IMR-90 (cell line): Measurements from ENCODE around the gene FBXW10B. TPM values are rescaled to one million over a fixed set of nuclear protein-coding genes. Genes with fewer than 3 reads are reported as not detected.

Source experiments
- ATAC-seq: fragments of 200-7000 bp; cut with Tn5 transposase; 2 replicates; pipeline ENCODE4 v1.9.1; 2020; ENCODE audit warnings: low read depth, mild to moderate bottlenecking, moderate library complexity
- BruUV-seq: library from RNA; stranded (reverse); fragments of 400-500 nt; replicated peaks from 2 replicates; lab custom pipeline; 2021; lab: Mats Ljungman, UMichigan
- CTCF ChIA-PET: fragments of 300-600 bp; formaldehyde crosslinking; extraction: SDS; loops from one replicate; lab custom pipeline; 2021; ENCODE audit warnings: antibody characterized with exemption; lab: Yijun Ruan, JAX
- POLR2A ChIA-PET: fragments of 300-600 bp; sonication (Branson Sonifier 250); formaldehyde crosslinking; loops from one replicate; lab custom pipeline; 2022; ENCODE audit warnings: antibody characterized with exemption; ENCODE audit not compliant: unreplicated experiment; lab: Charles Lee
- DNase-seq: peaks from one replicate; pipeline ENCODE4 v3.0.0; 2013
- H2AFZ ChIP-seq: replicated peaks from 2 replicates; pipeline ENCODE3; 2013; ENCODE audit warnings: low read length, mild to moderate bottlenecking; ENCODE audit not compliant: poor library complexity
- H2AK5ac ChIP-seq: 2 replicates; pipeline ENCODE4 v1.6.1; 2013; ENCODE audit warnings: low read depth, low read length, inconsistent platforms
- H2AK9ac ChIP-seq: replicated peaks from 2 replicates; pipeline ENCODE3; 2013; ENCODE audit warnings: mild to moderate bottlenecking, low read depth, low read length, moderate library complexity; ENCODE audit not compliant: poor library complexity
- H2BK120ac ChIP-seq: 2 replicates; pipeline ENCODE4 v1.6.1; 2013; ENCODE audit warnings: low read depth, low read length, inconsistent platforms
- H2BK15ac ChIP-seq: 3 replicates; pipeline ENCODE4 v1.6.1; 2013; ENCODE audit warnings: low read depth, low read length, inconsistent platforms
- H2BK20ac ChIP-seq: 2 replicates; pipeline ENCODE4 v1.6.1; 2013; ENCODE audit warnings: low read depth, mild to moderate bottlenecking, inconsistent platforms, low read length, moderate library complexity
- H2BK5ac ChIP-seq: 2 replicates; pipeline ENCODE4 v1.6.1; 2013; ENCODE audit warnings: mild to moderate bottlenecking, low read depth, low read length, inconsistent platforms; ENCODE audit not compliant: poor library complexity, severe bottlenecking
- H3K14ac ChIP-seq: replicated peaks from 2 replicates; pipeline ENCODE4 v1.6.1; 2013; ENCODE audit warnings: low read depth, low read length, inconsistent platforms
- H3K18ac ChIP-seq: 2 replicates; pipeline ENCODE4 v1.6.1; 2013; ENCODE audit warnings: low read depth, low read length, control low read depth
- H3K23ac ChIP-seq: 2 replicates; pipeline ENCODE4 v1.6.1; 2013; ENCODE audit warnings: low read depth, low read length, inconsistent platforms
- H3K27ac ChIP-seq: 2 replicates; pipeline ENCODE4 v1.5.1; 2013; ENCODE audit warnings: mild to moderate bottlenecking, control low read depth, low read length; ENCODE audit not compliant: insufficient read depth
- H3K27me3 ChIP-seq: 2 replicates; pipeline ENCODE4 v1.6.1; 2013; ENCODE audit warnings: low read length; ENCODE audit not compliant: control insufficient read depth, insufficient read depth
- H3K36me3 ChIP-seq: 2 replicates; pipeline ENCODE4 v1.6.1; 2013; ENCODE audit warnings: low read length, mixed read lengths; ENCODE audit not compliant: control insufficient read depth, insufficient read depth
- H3K4ac ChIP-seq: 2 replicates; pipeline ENCODE4 v1.6.1; 2013; ENCODE audit warnings: low read depth, low read length, inconsistent platforms
- H3K4me1 ChIP-seq: 2 replicates; pipeline ENCODE4 v1.6.1; 2013; ENCODE audit warnings: low read length, mixed read lengths; ENCODE audit not compliant: control insufficient read depth, insufficient read depth
- H3K4me2 ChIP-seq: 2 replicates; pipeline ENCODE4 v1.6.1; 2013; ENCODE audit warnings: low read depth, mild to moderate bottlenecking, control low read depth, low read length, moderate library complexity
- H3K4me3 ChIP-seq: 2 replicates; pipeline ENCODE4 v1.5.1; 2013; ENCODE audit warnings: low read depth, mild to moderate bottlenecking, control low read depth, low read length, moderate library complexity; ENCODE audit not compliant: insufficient read depth
- H3K56ac ChIP-seq: 2 replicates; pipeline ENCODE4 v1.6.1; 2013; ENCODE audit warnings: low read length, inconsistent platforms; ENCODE audit not compliant: insufficient read depth; ENCODE audit errors: extremely low read depth
- H3K79me1 ChIP-seq, 2 experiments: 2 replicates each; pipeline ENCODE4 v1.6.1; 2013; ENCODE audit warnings: low read length in 2 of 2, inconsistent platforms in 1 of 2, low read depth in 1 of 2
- H3K9ac ChIP-seq: 2 replicates; pipeline ENCODE4 v1.6.1; 2013; ENCODE audit warnings: low read depth, low read length, control low read depth
- H3K9me1 ChIP-seq: 2 replicates; pipeline ENCODE4 v1.6.1; 2013; ENCODE audit warnings: low read length, inconsistent platforms; ENCODE audit not compliant: insufficient read depth
- H3K9me3 ChIP-seq: 2 replicates; pipeline ENCODE4 v1.6.1; 2013; ENCODE audit warnings: low read length; ENCODE audit not compliant: control insufficient read depth, insufficient read depth
- H4K20me1 ChIP-seq: 2 replicates; pipeline ENCODE4 v1.6.1; 2013; ENCODE audit warnings: low read length, inconsistent platforms; ENCODE audit not compliant: insufficient read depth
- H4K5ac ChIP-seq: 2 replicates; pipeline ENCODE4 v1.6.1; 2013; ENCODE audit warnings: mild to moderate bottlenecking, low read depth, low read length, control low read depth
- H4K8ac ChIP-seq, 2 experiments: 2 replicates each; pipeline ENCODE4 v1.6.1; 2013; ENCODE audit warnings: low read depth in 2 of 2, low read length in 2 of 2, control low read depth in 1 of 2, inconsistent platforms in 1 of 2
- H4K91ac ChIP-seq: 2 replicates; pipeline ENCODE4 v1.6.1; 2013; ENCODE audit warnings: low read depth, low read length, inconsistent platforms; ENCODE audit not compliant: insufficient read depth
- CTCF ChIP-seq: conservative IDR thresholded peaks from 2 replicates; pipeline ENCODE4 v1.5.1; 2012; ENCODE audit warnings: mild to moderate bottlenecking, low read depth, low read length, improper control_type of control experiment
- RCOR1 ChIP-seq: IDR thresholded peaks from 2 replicates; pipeline ENCODE4 v1.6.1; 2012; ENCODE audit warnings: mild to moderate bottlenecking, low read length, improper control_type of control experiment; ENCODE audit not compliant: insufficient replicate concordance
- RFX5 ChIP-seq: IDR thresholded peaks from 2 replicates; pipeline ENCODE4 v1.8.0; 2012; ENCODE audit warnings: low read depth, mild to moderate bottlenecking, low read length, moderate library complexity
- dilution Hi-C: fragments of 300-500 bp; cut with HindIII; formaldehyde crosslinking; loops from one replicate; pipeline ENCODE4 v1.14.3; 2018; ENCODE audit warnings: low sequenced_read_pairs; ENCODE audit not compliant: unreplicated experiment
- in situ Hi-C: fragments of 300-500 bp; cut with MboI; formaldehyde crosslinking; loops from 3 replicates; pipeline ENCODE4 v1.14.3; 2019; ENCODE audit warnings: low sequenced_read_pairs, inconsistent platforms, mixed read lengths
- intact Hi-C: fragments of 100-400 bp; cut with micrococcal nuclease; formaldehyde crosslinking; loops from 2 replicates; pipeline ENCODE4 v1.10.0; 2022
- polyA plus RNA-seq, 3 experiments: library from polyadenylated mRNA; depleted of rRNA; stranded (reverse); fragments of >200 nt; gene quantifications; 2 replicates each; pipeline ENCODE4 v1.2.3, GENCODE V29; 2012; ENCODE audit warnings: low replicate concordance in 1 of 3
- total RNA-seq: library from RNA; depleted of rRNA; stranded (reverse); fragments of >200 nt; gene quantifications from 2 replicates; pipeline ENCODE4 v1.2.3, GENCODE V29; 2012

FBXW10B gene
- total and polyA plus RNA-seq, 2 of the 4 experiments (the other 2 are of a cell fraction): under 0.01 to 0.43 TPM

- H3K36me3 ChIP-seq: peaks cover 1% of the 10 kb centered on the region; the same call in 1 of the 2 replicates
- intact Hi-C loops (no loop called here), dilution Hi-C loops (no loop called here), in situ Hi-C loops (loop anchor here (25.0 kb wide), 1 partner anchor 396 kb away; the partner anchor contains the start of gene PMP22)
- H3K4me2 ChIP-seq: no peak overlapping the region
- ATAC-seq (no peak), DNase-seq (no peak)
- H2AK9ac ChIP-seq: no peak overlapping the region
- TF ChIP-seq RFX5 (no peak), RCOR1 (no peak), CTCF (no peak)
- H4K91ac ChIP-seq: no peak overlapping the region
- ChIA-PET CTCF (no interaction called here), POLR2A (no interaction called here)
- H2BK5ac ChIP-seq: no peak overlapping the region
- H3K9me3 ChIP-seq: no peaks in the 10 kb centered on the region
- no peak overlapping the region for H3K9ac ChIP-seq
- H3K14ac ChIP-seq: no peak overlapping the region
- H2BK120ac ChIP-seq: no peak overlapping the region
- no peak overlapping the region for H2BK20ac ChIP-seq
- H4K5ac ChIP-seq: no peak overlapping the region
- no peak overlapping the region for H3K56ac ChIP-seq
- no peaks in the 10 kb centered on the region for H3K79me1 ChIP-seq
- no peak overlapping the region for H2BK15ac ChIP-seq
- peaks cover 9% of the 10 kb centered on the region for H3K4me1 ChIP-seq
- no peak overlapping the region for H3K27ac ChIP-seq
- BruUV-seq: no TSS peak
- H3K23ac ChIP-seq: no peak overlapping the region
- H3K27me3 ChIP-seq: no peaks in the 10 kb centered on the region
- H3K18ac ChIP-seq: no peak overlapping the region
- H2AK5ac ChIP-seq: no peak overlapping the region
- no peak overlapping the region for H4K8ac ChIP-seq
- no peaks in the 10 kb centered on the region; the same call in 1 of the 2 replicates for H3K9me1 ChIP-seq
- H3K4ac ChIP-seq: no peak overlapping the region
- no peak overlapping the region for H2AFZ ChIP-seq
- no peak overlapping the region for H3K4me3 ChIP-seq
- H4K20me1 ChIP-seq: no peaks in the 10 kb centered on the region
Measured at GRCh38 chr17:15657868-15658267, 38.4 kb upstream of the FBXW10B start.
